Testis (tissue), 3 donors: Measurements from ENCODE around the gene FREM1. TPM values are rescaled to one million over a fixed set of nuclear protein-coding genes. Genes with fewer than 3 reads are reported as not detected.

ENCODE experiments used
- DNase-seq: peaks from one replicate; pipeline ENCODE4 v3.0.0-alpha.2; 2019
- H3K27ac ChIP-seq, 2 donors: fragments of 200-600 bp; sonication (generic); one replicate each; pipeline ENCODE4 v1.5.1; 2019
- H3K27me3 ChIP-seq: fragments of 200-600 bp; sonication (generic); one replicate; pipeline ENCODE4 v1.5.1; 2019
- H3K36me3 ChIP-seq: fragments of 200-600 bp; sonication (generic); one replicate; pipeline ENCODE4 v1.5.1; 2017; ENCODE audit warnings: low read depth; ENCODE audit errors: missing control alignments
- H3K4me1 ChIP-seq: fragments of 200-600 bp; sonication (generic); one replicate; pipeline ENCODE4 v1.5.1; 2019
- H3K4me3 ChIP-seq, 2 donors: fragments of 200-600 bp; sonication (generic); one replicate each; pipeline ENCODE4 v1.5.1; 2017 to 2019
- H3K9me3 ChIP-seq: fragments of 200-600 bp; sonication (generic); one replicate; pipeline ENCODE4 v1.5.1; 2017
- CTCF ChIP-seq, 3 experiments: fragments of 450-650 bp in 2 of 3; fragments of 200-600 bp in 1 of 3; sonication (generic) in 1 of 3; IDR thresholded peaks; one replicate each; pipeline ENCODE4 v1.5.1; 2016 to 2019; ENCODE audit warnings: antibody characterized with exemption in 3 of 3, mild to moderate bottlenecking in 2 of 3, moderate library complexity in 1 of 3
- POLR2A ChIP-seq: fragments of 450-650 bp; IDR thresholded peaks from one replicate; pipeline ENCODE4 v1.6.1; 2017; ENCODE audit warnings: antibody characterized with exemption, mild to moderate bottlenecking, moderate library complexity
- WGBS, 2 donors: methylation state at CpG; one replicate each; pipeline ENCODE4 v1.1.5; 2018; 5-methylcytosine and 5-hydroxymethylcytosine counted together
- intact Hi-C: fragments of 100-400 bp; cut with DNase I; formaldehyde crosslinking; loops from one replicate; pipeline ENCODE4 v1.15.1; 2023; ENCODE audit warnings: low total_unique reads
- polyA plus RNA-seq: library from polyadenylated mRNA; stranded (reverse); fragments of 350-450 nt; fragmentation: Illumina TruSeq; extraction: RNeasy Lipid Tissue Mini Kit (QIAGEN cat#74804); gene quantifications from one replicate; pipeline ENCODE4 v1.2.3, GENCODE V29; 2014; ENCODE audit warnings: low read depth, low replicate concordance; ENCODE audit not compliant: insufficient read depth
- total RNA-seq, 2 donors: library from RNA; depleted of rRNA; stranded (reverse); fragments of >200 nt; gene quantifications; one replicate each; pipeline ENCODE4 v1.2.3, GENCODE V29; 2016

Gene FREM1
- total and polyA plus RNA-seq, 3 donors from 2014 or later = 4.6 to 14.6 (median 5.7) TPM

GRCh38 chr9:14710804-14711203, 199.4 kb downstream of the FREM1 start:
- no peak overlapping the region for H3K27ac ChIP-seq
- intact Hi-C loops = no loop called here
- DNase-seq = no peak

GRCh38 chr9:14706530-14707140, 203.6 kb downstream of the FREM1 start:
- Histone ChIP-seq H3K9me3 (no peaks in the 10 kb centered on the region), H3K27ac (no peak overlapping the region), H3K27me3 (no peaks in the 10 kb centered on the region), H3K4me1 (no peaks in the 10 kb centered on the region), H3K4me3 (no peak overlapping the region), H3K36me3 (no peaks in the 10 kb centered on the region)
- no peak for DNase-seq
- intact Hi-C loops = no loop called here
- TF ChIP-seq CTCF (IDR thresholded peaks at IDR 0.05) (no peak), POLR2A (no peak)
- WGBS, 2 donors = 89 to 94% methylated on average over 5 of the region's 5 CpGs

More at GRCh38 chr9:14710804-14711203, 199.4 kb downstream of the FREM1 start:
- TF ChIP-seq CTCF (IDR thresholded peaks at IDR 0.05) = no peak
- no peak for TF ChIP-seq POLR2A
- H3K36me3 ChIP-seq = no peaks in the 10 kb centered on the region
- H3K4me1 ChIP-seq = no peaks in the 10 kb centered on the region
- H3K4me3 ChIP-seq = no peak overlapping the region
- H3K27me3 ChIP-seq = no peaks in the 10 kb centered on the region
- no peaks in the 10 kb centered on the region for H3K9me3 ChIP-seq

- H3K27me3 ChIP-seq = no peaks in the 10 kb centered on the region
- no peak for TF ChIP-seq POLR2A
- TF ChIP-seq CTCF (IDR thresholded peaks at IDR 0.05) = no peak
- intact Hi-C loops = no loop called here
- no peaks in the 10 kb centered on the region for H3K4me1 ChIP-seq
- H3K9me3 ChIP-seq = no peaks in the 10 kb centered on the region
- no peak for DNase-seq
- no peak overlapping the region for H3K27ac ChIP-seq
- H3K36me3 ChIP-seq = no peaks in the 10 kb centered on the region
- H3K4me3 ChIP-seq = no peak overlapping the region
Measured at GRCh38 chr9:14705079-14705478, 205.1 kb downstream of the FREM1 start.

GRCh38 chr9:14704281-14704680, 205.9 kb downstream of the FREM1 start:
- Histone ChIP-seq H3K36me3 (no peaks in the 10 kb centered on the region), H3K4me1 (no peaks in the 10 kb centered on the region), H3K27ac (no peak overlapping the region), H3K4me3 (no peak overlapping the region), H3K9me3 (no peaks in the 10 kb centered on the region), H3K27me3 (no peaks in the 10 kb centered on the region)
- no peak for DNase-seq
- intact Hi-C loops = no loop called here
- TF ChIP-seq CTCF (IDR thresholded peaks at IDR 0.05) = no peak
- no peak for TF ChIP-seq POLR2A
- WGBS, 2 donors = 96 to 100% methylated on average over 3 of the region's 3 CpGs

- WGBS, 2 donors = 47 to 60% methylated on average over 4 of the region's 4 CpGs
- Histone ChIP-seq H3K36me3 (no peaks in the 10 kb centered on the region), H3K27ac (no peak overlapping the region), H3K9me3 (no peaks in the 10 kb centered on the region), H3K4me3 (no peak overlapping the region), H3K4me1 (no peaks in the 10 kb centered on the region), H3K27me3 (no peaks in the 10 kb centered on the region)
- no peak for DNase-seq
- intact Hi-C loops = no loop called here
- TF ChIP-seq POLR2A = no peak
- TF ChIP-seq CTCF (IDR thresholded peaks at IDR 0.05) = no peak
Measured at GRCh38 chr9:14702200-14702720, 208.0 kb downstream of the FREM1 start.
